SH-SY5Y (cell line): ENCODE results near the gene DPF1.

Experiments
- GATA2 ChIP-seq: IDR thresholded peaks from 2 replicates; pipeline ENCODE4 v1.6.1; 2011; ENCODE audit warnings: mild to moderate bottlenecking, low read depth, low read length
- GATA3 ChIP-seq: IDR thresholded peaks from 2 replicates; pipeline ENCODE4 v1.6.1; 2011; ENCODE audit warnings: low read depth, mild to moderate bottlenecking, low read length, moderate library complexity

DNA sequence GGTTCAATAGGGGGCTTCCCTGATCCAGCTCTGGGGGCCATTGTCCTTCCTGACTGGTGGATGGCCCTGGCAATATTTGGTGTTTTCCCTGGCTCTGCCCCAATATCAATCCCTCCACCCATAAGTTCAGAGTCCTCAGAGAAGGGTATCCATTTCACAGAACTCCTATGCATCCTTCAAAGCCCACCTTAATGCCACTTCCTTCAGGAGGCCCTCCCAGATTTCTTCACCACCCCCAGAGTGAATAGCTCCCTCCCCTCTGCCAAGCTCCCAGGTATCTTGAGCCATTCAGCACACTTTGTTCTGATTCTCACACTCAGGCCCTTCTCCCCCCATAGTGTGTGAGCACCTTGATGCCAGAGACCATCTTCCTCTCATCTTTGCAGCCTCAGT lies 26.4 kb upstream of the DPF1 start:
- TF ChIP-seq GATA2 (no peak), GATA3 (no peak)
